Mesendoderm (in vitro differentiated cells): ENCODE measurements around the gene SLC9B2.

Experiments
- DNase-seq: peaks from one replicate; pipeline ENCODE4 v3.0.0; 2013
- H2AK5ac ChIP-seq: 2 replicates; pipeline ENCODE4 v1.6.1; 2013; ENCODE audit warnings: low read length, inconsistent platforms
- H2BK120ac ChIP-seq: 2 replicates; pipeline ENCODE4 v1.6.1; 2013; ENCODE audit warnings: low read depth, mild to moderate bottlenecking, low read length, moderate library complexity, mixed read lengths
- H2BK15ac ChIP-seq: replicated peaks from 2 replicates; pipeline ENCODE4 v1.6.1; 2013; ENCODE audit warnings: low read depth, mild to moderate bottlenecking, moderate library complexity
- H2BK5ac ChIP-seq: 2 replicates; pipeline ENCODE4 v1.6.1; 2013; ENCODE audit warnings: low read length, inconsistent platforms
- H3K18ac ChIP-seq: 2 replicates; pipeline ENCODE4 v1.6.1; 2013; ENCODE audit warnings: mild to moderate bottlenecking, low read length, mixed read lengths
- H3K23ac ChIP-seq: one replicate; pipeline ENCODE4 v1.6.1; 2013; ENCODE audit warnings: low read length
- H3K27ac ChIP-seq: 2 replicates; pipeline ENCODE4 v1.5.1; 2013; ENCODE audit warnings: low read depth, mild to moderate bottlenecking, inconsistent platforms, low read length, moderate library complexity
- H3K27me3 ChIP-seq: 2 replicates; pipeline ENCODE4 v1.6.1; 2013; ENCODE audit warnings: low read length, control low read depth, mild to moderate bottlenecking, inconsistent platforms; ENCODE audit not compliant: insufficient read depth, poor library complexity
- H3K36me3 ChIP-seq: 2 replicates; pipeline ENCODE4 v1.6.1; 2013; ENCODE audit warnings: low read length, inconsistent platforms; ENCODE audit not compliant: control insufficient read depth, insufficient read depth
- H3K4ac ChIP-seq: one replicate; pipeline ENCODE4 v1.6.1; 2013; ENCODE audit warnings: low read depth, mild to moderate bottlenecking, low read length, moderate library complexity
- H3K4me1 ChIP-seq: 2 replicates; pipeline ENCODE4 v1.6.1; 2013; ENCODE audit warnings: low read depth, low read length, inconsistent platforms; ENCODE audit not compliant: control insufficient read depth
- H3K4me2 ChIP-seq: 2 replicates; pipeline ENCODE4 v1.6.1; 2013; ENCODE audit warnings: low read length
- H3K4me3 ChIP-seq: 2 replicates; pipeline ENCODE4 v1.5.1; 2013; ENCODE audit warnings: mild to moderate bottlenecking, low read length
- H3K56ac ChIP-seq: one replicate; pipeline ENCODE4 v1.6.1; 2013; ENCODE audit warnings: low read length
- H3K79me1 ChIP-seq: 2 replicates; pipeline ENCODE4 v1.6.1; 2013; ENCODE audit warnings: low read length, inconsistent platforms
- H3K79me2 ChIP-seq: 2 replicates; pipeline ENCODE4 v1.6.1; 2013; ENCODE audit warnings: mild to moderate bottlenecking, low read length; ENCODE audit not compliant: control insufficient read depth, insufficient read depth
- H3K9ac ChIP-seq: 2 replicates; pipeline ENCODE4 v1.6.1; 2013; ENCODE audit warnings: low read length, inconsistent platforms
- H4K5ac ChIP-seq: one replicate; pipeline ENCODE4 v1.6.1; 2013; ENCODE audit warnings: low read length
- H4K8ac ChIP-seq: one replicate; pipeline ENCODE4 v1.6.1; 2013; ENCODE audit warnings: low read depth, mild to moderate bottlenecking, control low read depth, low read length, moderate library complexity
- WGBS: extraction: QIAGEN DNeasy Blood & Tissue Kit; methylation state at CpG from one replicate; pipeline ENCODE4 v1.1.7; 2013; ENCODE audit warnings: low lambda C conversion rate, missing lambda C conversion rate; ENCODE audit not compliant: insufficient coverage; ENCODE audit errors: extremely low coverage; 5-methylcytosine and 5-hydroxymethylcytosine counted together

SLC9B2 gene

DNA sequence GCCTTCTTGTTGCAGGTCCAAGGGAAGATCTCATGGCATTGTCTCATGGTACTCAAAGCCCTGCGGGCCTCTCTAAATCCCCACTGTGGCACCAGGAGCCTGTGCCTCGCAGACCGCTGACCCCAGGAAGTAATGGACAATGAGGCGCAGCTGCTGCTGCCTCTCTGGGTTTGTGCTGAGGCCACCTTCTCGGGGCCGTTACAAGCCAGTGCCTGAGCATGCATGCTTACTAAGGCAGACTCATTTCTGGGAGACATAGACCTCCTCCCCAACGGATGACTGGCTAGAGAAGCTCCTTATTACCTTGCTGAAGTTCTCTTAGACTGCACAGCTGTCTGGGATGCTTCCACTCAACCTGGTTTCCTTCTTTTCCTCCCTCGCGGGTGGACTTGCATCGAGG lies 21.8 kb upstream of the SLC9B2 start:
- Histone ChIP-seq H3K36me3 (no peaks in the 10 kb centered on the region), H2BK5ac (no peak overlapping the region), H3K4ac (no peak overlapping the region), H3K4me2 (no peak overlapping the region), H3K23ac (no peak overlapping the region), H3K4me1 (no peaks in the 10 kb centered on the region), H4K8ac (no peak overlapping the region), H3K79me2 (no peaks in the 10 kb centered on the region), H3K79me1 (no peaks in the 10 kb centered on the region), H2BK15ac (no peak overlapping the region), H2BK120ac (no peak overlapping the region), H3K9ac (no peak overlapping the region), H3K18ac (no peak overlapping the region), H2AK5ac (no peak overlapping the region), H4K5ac (no peak overlapping the region), H3K27me3 (no peaks in the 10 kb centered on the region), H3K27ac (no peak overlapping the region), H3K4me3 (no peak overlapping the region), H3K56ac (peak overlapping the region; percentile 2)
- DNase-seq = no peak
- no CpG with 5 or more reads among the region's 10 CpGs for WGBS

DNA sequence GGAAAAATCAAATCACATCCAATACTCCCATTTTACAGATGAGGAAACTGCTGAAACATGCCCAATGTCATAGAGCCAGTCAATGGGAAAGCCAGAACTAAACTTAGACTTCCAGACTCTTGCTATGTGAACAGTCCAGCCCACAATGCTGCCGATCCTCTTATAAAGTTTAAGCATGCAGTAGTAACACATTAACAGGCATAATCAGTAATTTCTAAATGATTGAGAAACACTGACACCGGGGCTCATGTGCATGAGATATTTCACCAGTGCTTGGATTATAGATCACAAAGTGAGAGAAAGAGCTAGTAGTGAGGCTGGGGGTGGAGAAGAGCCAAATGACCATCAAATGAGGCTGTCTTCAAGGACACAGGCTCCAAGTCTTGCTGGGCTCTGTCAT lies 20.6 kb upstream of the SLC9B2 start:
- H2AK5ac ChIP-seq = no peak overlapping the region
- no peak overlapping the region for H3K23ac ChIP-seq
- no peak overlapping the region for H2BK5ac ChIP-seq
- no peak overlapping the region for H2BK15ac ChIP-seq
- H3K36me3 ChIP-seq = no peaks in the 10 kb centered on the region
- DNase-seq = no peak
- WGBS = no CpG with 5 or more reads among the region's 2 CpGs
- H4K5ac ChIP-seq = no peak overlapping the region
- no peak overlapping the region for H3K18ac ChIP-seq
- no peak overlapping the region for H3K4me3 ChIP-seq
- no peak overlapping the region for H3K56ac ChIP-seq
- no peak overlapping the region for H3K4me2 ChIP-seq
- no peak overlapping the region for H2BK120ac ChIP-seq
- no peak overlapping the region for H3K9ac ChIP-seq
- no peak overlapping the region for H3K27ac ChIP-seq
- H3K79me1 ChIP-seq = no peaks in the 10 kb centered on the region
- no peak overlapping the region for H3K4ac ChIP-seq
- no peaks in the 10 kb centered on the region for H3K4me1 ChIP-seq
- H3K79me2 ChIP-seq = no peaks in the 10 kb centered on the region
- H4K8ac ChIP-seq = no peak overlapping the region
- no peaks in the 10 kb centered on the region for H3K27me3 ChIP-seq

DNA sequence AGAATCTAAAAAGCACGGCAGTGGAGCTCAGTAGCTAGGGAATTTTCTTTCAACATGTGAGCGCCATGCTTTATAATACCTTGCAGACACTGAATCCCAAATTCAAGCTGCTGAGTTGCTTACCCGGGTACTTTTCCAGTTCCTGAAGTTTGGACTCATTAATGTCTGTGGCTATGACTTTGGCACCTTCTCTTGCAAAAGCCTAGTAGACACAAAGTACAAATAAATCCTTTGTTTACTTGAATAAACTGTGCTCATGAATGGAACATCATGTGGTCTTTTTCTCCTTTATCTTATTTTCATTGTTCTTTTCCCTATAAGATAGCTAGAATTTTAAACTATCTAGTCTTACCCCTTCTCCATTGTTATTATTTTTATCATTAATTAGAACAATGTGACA lies 18.5 kb upstream of the SLC9B2 start:
- no CpG with 5 or more reads among the region's 3 CpGs for WGBS
- no peaks in the 10 kb centered on the region for H3K36me3 ChIP-seq
- DNase-seq = no peak
- H3K4ac ChIP-seq = no peak overlapping the region
- H3K56ac ChIP-seq = no peak overlapping the region
- H2BK15ac ChIP-seq = no peak overlapping the region
- no peak overlapping the region for H3K18ac ChIP-seq
- no peak overlapping the region for H2BK5ac ChIP-seq
- no peaks in the 10 kb centered on the region for H3K79me2 ChIP-seq
- H3K27me3 ChIP-seq = no peaks in the 10 kb centered on the region
- H4K8ac ChIP-seq = no peak overlapping the region
- H2BK120ac ChIP-seq = no peak overlapping the region
- H4K5ac ChIP-seq = no peak overlapping the region
- no peak overlapping the region for H2AK5ac ChIP-seq
- H3K23ac ChIP-seq = no peak overlapping the region
- no peak overlapping the region for H3K9ac ChIP-seq
- no peak overlapping the region for H3K4me3 ChIP-seq
- H3K4me2 ChIP-seq = no peak overlapping the region
- no peaks in the 10 kb centered on the region for H3K4me1 ChIP-seq
- H3K79me1 ChIP-seq = no peaks in the 10 kb centered on the region
- H3K27ac ChIP-seq = no peak overlapping the region

DNA sequence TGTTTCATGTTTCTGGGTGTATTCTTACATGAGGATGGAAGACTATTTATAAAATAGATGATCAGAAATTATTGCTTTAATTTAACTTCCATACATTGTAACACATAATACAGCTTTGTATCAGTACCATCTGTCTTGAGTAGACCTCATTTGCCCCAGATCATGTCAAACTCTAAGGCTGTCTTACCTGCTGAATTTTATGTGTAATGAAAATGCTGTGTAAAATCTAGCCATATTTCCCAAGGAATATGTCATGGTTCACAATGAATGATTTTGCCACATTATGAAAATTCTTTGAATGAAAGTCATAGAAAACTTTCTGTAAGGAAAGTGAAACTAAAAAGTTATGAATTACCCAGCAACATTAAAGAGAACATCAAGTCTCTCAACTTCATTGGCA lies 15.7 kb upstream of the SLC9B2 start:
- Histone ChIP-seq H3K23ac (no peak overlapping the region), H2AK5ac (no peak overlapping the region), H3K4me2 (no peak overlapping the region), H3K18ac (no peak overlapping the region), H3K27me3 (no peaks in the 10 kb centered on the region), H3K4me1 (no peaks in the 10 kb centered on the region), H3K56ac (no peak overlapping the region), H3K4ac (no peak overlapping the region), H4K8ac (no peak overlapping the region), H3K79me2 (no peaks in the 10 kb centered on the region), H3K9ac (no peak overlapping the region), H2BK120ac (no peak overlapping the region), H3K27ac (no peak overlapping the region), H3K36me3 (peaks cover under 1% of the 10 kb centered on the region), H3K79me1 (no peaks in the 10 kb centered on the region), H3K4me3 (no peak overlapping the region), H4K5ac (no peak overlapping the region), H2BK15ac (no peak overlapping the region), H2BK5ac (no peak overlapping the region)
- DNase-seq = no peak

DNA sequence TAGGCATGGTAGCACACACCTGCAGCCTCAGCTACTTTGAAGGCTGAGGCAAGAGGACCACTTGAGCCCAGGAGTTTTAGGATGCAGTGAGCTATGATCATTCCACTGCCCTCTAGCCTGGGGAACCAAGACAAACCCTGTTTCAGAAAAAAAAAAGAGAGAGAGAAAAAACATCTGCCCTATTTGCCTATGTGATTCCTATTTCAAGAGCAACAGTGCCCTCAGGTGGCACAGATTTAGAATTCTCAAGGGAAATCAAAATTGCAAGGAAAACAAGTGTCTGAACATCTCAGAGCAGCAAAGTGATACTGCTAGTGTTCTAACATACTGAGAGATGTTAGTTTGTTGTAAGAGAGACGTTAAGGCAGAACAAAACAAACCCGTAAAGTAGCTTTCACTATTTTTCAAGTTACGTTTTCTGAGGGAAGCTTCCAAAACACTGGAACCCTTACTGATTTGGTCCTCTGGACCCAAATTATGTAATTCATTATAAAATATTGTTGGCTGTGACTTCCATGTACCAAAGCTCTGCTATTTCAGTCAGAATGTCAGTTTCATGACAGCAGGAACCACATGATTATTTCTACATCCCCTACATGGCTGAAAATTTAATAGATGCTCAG lies 15.2 kb upstream of the SLC9B2 start:
- H3K9ac ChIP-seq = no peak overlapping the region

DNA sequence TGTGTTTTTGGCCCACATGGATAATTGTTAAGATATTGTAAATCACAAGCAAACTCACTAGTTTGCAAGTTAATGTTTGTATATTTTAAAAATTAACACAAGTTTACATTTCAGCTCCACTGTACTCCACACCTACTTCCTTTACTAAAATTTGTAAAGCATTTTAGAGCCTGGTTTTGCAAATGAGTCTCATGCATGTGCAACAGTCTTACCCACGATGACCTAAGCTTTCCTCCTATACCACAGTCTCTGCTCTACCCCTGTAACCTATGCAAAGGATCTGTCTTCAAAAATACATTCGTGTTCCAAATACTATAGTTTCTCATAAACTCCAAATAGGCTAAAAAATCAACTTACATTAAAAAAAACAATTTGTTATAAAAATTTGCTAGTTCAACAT lies 12.9 kb upstream of the SLC9B2 start:
- Histone ChIP-seq H2BK5ac (no peak overlapping the region), H3K79me1 (no peaks in the 10 kb centered on the region), H4K8ac (no peak overlapping the region), H3K27ac (no peak overlapping the region), H3K18ac (no peak overlapping the region), H3K4me3 (no peak overlapping the region), H3K9ac (no peak overlapping the region), H4K5ac (no peak overlapping the region), H3K4ac (no peak overlapping the region), H3K36me3 (peaks cover 2% of the 10 kb centered on the region), H2AK5ac (no peak overlapping the region), H3K4me2 (no peak overlapping the region), H3K23ac (no peak overlapping the region), H3K4me1 (no peaks in the 10 kb centered on the region), H3K79me2 (no peaks in the 10 kb centered on the region), H2BK120ac (no peak overlapping the region), H3K27me3 (no peaks in the 10 kb centered on the region), H3K56ac (no peak overlapping the region), H2BK15ac (no peak overlapping the region)
- no peak for DNase-seq
- WGBS = no CpG with 5 or more reads among the region's 2 CpGs

More for the DNA sequence above, 15.2 kb upstream of the SLC9B2 start:
- DNase-seq = peak; percentile 80
- Histone ChIP-seq H3K18ac (no peak overlapping the region), H2BK120ac (no peak overlapping the region), H4K8ac (no peak overlapping the region), H3K4me2 (no peak overlapping the region), H2BK5ac (no peak overlapping the region), H3K27me3 (no peaks in the 10 kb centered on the region), H3K4ac (no peak overlapping the region), H3K4me1 (no peaks in the 10 kb centered on the region), H2BK15ac (no peak overlapping the region), H3K4me3 (no peak overlapping the region), H3K56ac (no peak overlapping the region), H3K27ac (no peak overlapping the region), H3K36me3 (peaks cover 2% of the 10 kb centered on the region), H3K79me1 (no peaks in the 10 kb centered on the region), H3K79me2 (no peaks in the 10 kb centered on the region), H3K23ac (no peak overlapping the region), H4K5ac (no peak overlapping the region), H2AK5ac (no peak overlapping the region)
- no CpG with 5 or more reads among the region's 3 CpGs for WGBS
